Activated CD8-positive, alpha-beta T cell treated with anti-CD3 and anti-CD28 coated beads for 36 hours (primary cell): ENCODE results near the gene ARHGAP25. TPM values are rescaled to one million over a fixed set of nuclear protein-coding genes. Genes with fewer than 3 reads are reported as not detected.

Experiments
- ATAC-seq: fragments of 200-7000 bp; cut with Tn5 transposase; one replicate; pipeline ENCODE4 v1.10.0; 2021; ENCODE audit warnings: mild to moderate bottlenecking, moderate library complexity
- CTCF ChIA-PET: fragments of 350-600 bp; sonication (Branson Sonifier 250); formaldehyde crosslinking; loops from one replicate; lab custom pipeline; 2021; ENCODE audit warnings: antibody characterized with exemption; lab: Charles Lee
- POLR2A ChIA-PET: fragments of 350-600 bp; sonication (Branson Sonifier 250); formaldehyde crosslinking; loops from one replicate; lab custom pipeline; 2021; ENCODE audit warnings: antibody characterized with exemption; lab: Charles Lee
- DNase-seq: peaks from one replicate; pipeline ENCODE4 v3.0.0-alpha.2; 2020
- H3K27ac Mint-ChIP-seq: one replicate; pipeline ENCODE4 v1.8.0; 2021; ENCODE audit warnings: mild to moderate bottlenecking, mixed read lengths
- H3K27me3 Mint-ChIP-seq: one replicate; pipeline ENCODE4 v1.8.0; 2021; ENCODE audit warnings: mixed read lengths
- H3K36me3 Mint-ChIP-seq: one replicate; pipeline ENCODE4 v1.8.0; 2021; ENCODE audit warnings: low read depth, mixed read lengths
- H3K4me1 Mint-ChIP-seq: one replicate; pipeline ENCODE4 v1.8.0; 2021; ENCODE audit warnings: low read depth, mixed read lengths
- H3K4me3 Mint-ChIP-seq: one replicate; pipeline ENCODE4 v1.8.0; 2021; ENCODE audit warnings: mild to moderate bottlenecking, moderate library complexity, mixed read lengths
- H3K9me3 Mint-ChIP-seq: one replicate; pipeline ENCODE4 v1.8.0; 2021; ENCODE audit warnings: mixed read lengths
- intact Hi-C: fragments of 100-400 bp; cut with micrococcal nuclease; formaldehyde crosslinking; loops from one replicate; pipeline ENCODE4 v1.10.0; 2022
- total RNA-seq, 2 experiments: library from RNA; stranded (reverse); gene quantifications; one replicate each; pipeline ENCODE4 v1.2.3, GENCODE V29; 2021
- TF ChIP-seq, protein P1 (sequence below): fragments of 200-600 bp; IDR thresholded peaks from one replicate; pipeline ENCODE4 v1.8.0; 2022; ENCODE audit warnings: antibody characterized with exemption, mild to moderate bottlenecking

The ARHGAP25 gene
- total RNA-seq, 2 experiments from 2014 or later = 59.3 to 61.5 TPM

DNA sequence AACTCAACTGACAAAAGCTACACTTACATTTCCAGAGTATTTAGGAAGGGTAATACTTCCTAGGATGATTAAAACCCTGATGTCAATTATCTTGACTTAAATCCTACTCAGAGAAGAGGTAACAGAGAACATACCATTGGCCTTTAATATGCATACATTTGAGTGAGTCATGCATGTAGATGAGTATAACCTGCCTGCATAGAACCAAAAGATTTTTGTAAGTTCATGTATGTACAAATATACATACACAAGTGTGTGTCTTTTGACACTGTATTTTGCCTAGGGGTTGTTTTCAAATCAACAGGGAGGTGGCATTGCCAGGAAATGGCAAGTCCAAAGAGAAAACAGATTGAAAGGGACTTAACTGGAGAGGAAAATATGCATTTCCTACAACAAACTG lies 130.5 kb downstream of the ARHGAP25 start:
- ATAC-seq (no peak), DNase-seq (no peak)
- H3K27ac Mint-ChIP-seq = no peak overlapping the region
- POLR2A ChIA-PET = no interaction called here
- no peak overlapping the region for H3K4me3 Mint-ChIP-seq
- CTCF ChIA-PET = no interaction called here
- intact Hi-C loops = no loop called here
- peaks cover 1% of the 10 kb centered on the region for H3K4me1 Mint-ChIP-seq
- TF ChIP-seq, protein P1, sequence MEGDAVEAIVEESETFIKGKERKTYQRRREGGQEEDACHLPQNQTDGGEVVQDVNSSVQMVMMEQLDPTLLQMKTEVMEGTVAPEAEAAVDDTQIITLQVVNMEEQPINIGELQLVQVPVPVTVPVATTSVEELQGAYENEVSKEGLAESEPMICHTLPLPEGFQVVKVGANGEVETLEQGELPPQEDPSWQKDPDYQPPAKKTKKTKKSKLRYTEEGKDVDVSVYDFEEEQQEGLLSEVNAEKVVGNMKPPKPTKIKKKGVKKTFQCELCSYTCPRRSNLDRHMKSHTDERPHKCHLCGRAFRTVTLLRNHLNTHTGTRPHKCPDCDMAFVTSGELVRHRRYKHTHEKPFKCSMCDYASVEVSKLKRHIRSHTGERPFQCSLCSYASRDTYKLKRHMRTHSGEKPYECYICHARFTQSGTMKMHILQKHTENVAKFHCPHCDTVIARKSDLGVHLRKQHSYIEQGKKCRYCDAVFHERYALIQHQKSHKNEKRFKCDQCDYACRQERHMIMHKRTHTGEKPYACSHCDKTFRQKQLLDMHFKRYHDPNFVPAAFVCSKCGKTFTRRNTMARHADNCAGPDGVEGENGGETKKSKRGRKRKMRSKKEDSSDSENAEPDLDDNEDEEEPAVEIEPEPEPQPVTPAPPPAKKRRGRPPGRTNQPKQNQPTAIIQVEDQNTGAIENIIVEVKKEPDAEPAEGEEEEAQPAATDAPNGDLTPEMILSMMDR = no peak
- H3K27me3 Mint-ChIP-seq = no peaks in the 10 kb centered on the region
- no peaks in the 10 kb centered on the region for H3K36me3 Mint-ChIP-seq
- no peaks in the 10 kb centered on the region for H3K9me3 Mint-ChIP-seq

DNA sequence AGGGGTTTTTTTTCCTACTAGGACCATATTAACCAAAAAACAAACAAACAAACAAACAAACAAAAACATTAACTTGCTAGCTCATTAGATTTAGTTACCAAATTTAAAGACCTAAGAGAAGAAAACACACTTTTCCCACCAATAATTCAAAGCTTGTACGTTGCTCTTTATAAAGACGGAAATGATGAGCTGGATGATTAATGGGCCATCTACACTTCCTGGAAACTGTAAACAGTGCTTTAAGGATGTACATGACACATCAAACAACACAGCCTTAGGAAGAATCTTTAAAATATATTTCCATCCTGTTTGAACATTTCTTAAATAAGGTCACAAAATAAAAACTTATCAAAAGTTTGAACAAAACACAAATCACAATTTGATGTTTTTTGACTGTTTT lies 135.6 kb downstream of the ARHGAP25 start:
- H3K27me3 Mint-ChIP-seq = no peaks in the 10 kb centered on the region
- DNase-seq (no peak), ATAC-seq (no peak)
- no peak overlapping the region for H3K4me3 Mint-ChIP-seq
- intact Hi-C loops = no loop called here
- POLR2A ChIA-PET = no interaction called here
- H3K9me3 Mint-ChIP-seq = no peaks in the 10 kb centered on the region
- TF ChIP-seq, protein P1 = no peak
- H3K27ac Mint-ChIP-seq = no peak overlapping the region
- CTCF ChIA-PET = interaction anchor here (0.8 to 1.3 kb wide), 4 partner anchors 9 to 73 kb away, joined by 3 to 4 read pairs (median 3); no protein-coding TSS in a partner anchor
- peaks cover 2% of the 10 kb centered on the region for H3K4me1 Mint-ChIP-seq
- H3K36me3 Mint-ChIP-seq = no peaks in the 10 kb centered on the region

DNA sequence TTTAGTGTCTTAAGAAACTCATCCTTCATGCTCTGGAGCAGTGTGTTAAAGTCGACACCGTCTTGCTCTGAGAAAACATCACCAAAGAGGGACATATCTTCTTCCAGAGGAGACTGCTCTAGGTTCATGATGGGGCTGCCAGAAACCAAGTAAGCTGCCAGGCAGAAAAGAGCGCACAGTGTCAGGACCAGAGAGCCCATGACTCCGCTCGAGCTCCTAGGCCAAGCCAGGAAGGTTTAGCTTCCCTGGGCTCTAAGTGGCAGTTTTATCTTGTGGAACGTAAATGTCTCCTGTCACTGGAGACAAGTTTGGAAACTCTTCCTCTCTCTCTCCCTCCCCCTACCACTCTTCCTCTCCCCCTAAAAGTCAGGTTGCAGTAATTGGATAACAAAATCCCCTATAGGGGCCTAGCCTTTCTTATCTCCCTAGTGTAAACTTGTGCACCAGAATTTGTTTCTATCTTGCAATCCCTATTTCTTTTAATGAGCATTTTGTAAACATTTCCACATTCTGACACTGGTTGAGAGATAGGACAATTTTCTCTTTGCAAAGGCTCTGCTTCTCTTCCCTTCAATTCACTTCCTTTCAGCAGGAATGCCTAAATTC lies 136.7 kb downstream of the ARHGAP25 start, which contains the start of gene BMP10:
Gene BMP10 (minus strand): TSS at position 239 of the 606 bp plus-strand sequence. CDS start 39 bp downstream, at position 200.
- ChIA-PET CTCF (interaction anchor here (1.2 to 1.5 kb wide), 2 partner anchors 11 to 37 kb away, joined by 3 to 4 read pairs; no protein-coding TSS in a partner anchor), POLR2A (no interaction called here)
- Mint-ChIP-seq H3K27me3 (peaks cover 1% of the 10 kb centered on the region), H3K4me1 (peaks cover 2% of the 10 kb centered on the region), H3K36me3 (no peaks in the 10 kb centered on the region), H3K27ac (no peak within 1 kb of the TSS), H3K9me3 (no peaks in the 10 kb centered on the region), H3K4me3 (no peak within 1 kb of the TSS)
- ATAC-seq (no peak), DNase-seq (no peak)
- TF ChIP-seq, protein P1 = no peak
- intact Hi-C loops = no loop called here

Other genes starting within 250 kb of the ARHGAP25 start
- gene PROKR1, start 91.2 kb upstream of the ARHGAP25 start, total RNA-seq = not detected
- not detected for gene BMP10, start 136.6 kb downstream of the ARHGAP25 start, total RNA-seq
- gene GKN2, start 218.1 kb downstream of the ARHGAP25 start, total RNA-seq = not detected
- gene GKN1, start 239.8 kb downstream of the ARHGAP25 start, total RNA-seq = not detected